GM21367 (cell line): ENCODE data around the gene CRACR2A.

Source experiments
- ATAC-seq: cut with Tn5 transposase; IDR thresholded peaks from one replicate; pipeline ENCODE4 v1.9.1; 2021; ENCODE audit not compliant: unreplicated experiment

The CRACR2A gene

GRCh38 chr12:3655328-3655900, 97.5 kb downstream of the CRACR2A start:
- ATAC-seq = no peak

- ATAC-seq = no peak
These were observed 101.1 kb downstream of the CRACR2A start for GRCh38 chr12:3651585-3652424.

- ATAC-seq = no peak
These were observed 105.4 kb downstream of the CRACR2A start for GRCh38 chr12:3647504-3647903.

- no peak for ATAC-seq
These were observed 106.2 kb downstream of the CRACR2A start for GRCh38 chr12:3646561-3647241.

GRCh38 chr12:3645091-3645490, 107.8 kb downstream of the CRACR2A start:
- ATAC-seq = no peak

GRCh38 chr12:3644104-3644503, 108.8 kb downstream of the CRACR2A start:
- no peak for ATAC-seq

- ATAC-seq = no peak
These were observed 111.4 kb downstream of the CRACR2A start for GRCh38 chr12:3641428-3642018.

- no peak for ATAC-seq
These were observed 116.6 kb downstream of the CRACR2A start for GRCh38 chr12:3636328-3636727.

- ATAC-seq = no peak
These were observed 118.6 kb downstream of the CRACR2A start for GRCh38 chr12:3634348-3634747.

GRCh38 chr12:3633396-3633795, 119.5 kb downstream of the CRACR2A start:
- no peak for ATAC-seq

- ATAC-seq = no peak
These were observed 120.2 kb downstream of the CRACR2A start for GRCh38 chr12:3632754-3633153.

GRCh38 chr12:3632256-3632655, 120.7 kb downstream of the CRACR2A start:
- no peak for ATAC-seq

GRCh38 chr12:3631759-3632158, 121.2 kb downstream of the CRACR2A start:
- ATAC-seq = no peak

GRCh38 chr12:3631272-3631637, 121.7 kb downstream of the CRACR2A start:
- ATAC-seq = no peak

- no peak for ATAC-seq
These were observed 122.2 kb downstream of the CRACR2A start for GRCh38 chr12:3630621-3631271.

GRCh38 chr12:3630111-3630510, 122.8 kb downstream of the CRACR2A start:
- no peak for ATAC-seq

GRCh38 chr12:3629057-3629830, 123.7 kb downstream of the CRACR2A start:
- no peak for ATAC-seq

- ATAC-seq = no peak
These were observed 124.3 kb downstream of the CRACR2A start for GRCh38 chr12:3628629-3629028.

- ATAC-seq = no peak
These were observed 125.6 kb downstream of the CRACR2A start for GRCh38 chr12:3627336-3627735.

- no peak for ATAC-seq
These were observed 128.6 kb downstream of the CRACR2A start for GRCh38 chr12:3624273-3624672.
